Esophagus muscularis mucosa (tissue), 4 donors: ENCODE data around the gene OBP2B. TPM values are rescaled to one million over a fixed set of nuclear protein-coding genes. Genes with fewer than 3 reads are reported as not detected.
"Not testable (repeated sequence)": the region's sequence is repeated elsewhere in the genome, so short reads cannot be mapped to it uniquely, and the experiment has no call there.

ENCODE experiments used
- DNase-seq: peaks from one replicate; pipeline ENCODE4 v3.0.0-alpha.2; 2017; ENCODE audit errors: extremely low spot score
- H3K27ac ChIP-seq, 4 donors: fragments of 200-600 bp; sonication (generic); replicated peaks in 1 of 4; 1 replicate in 3 of 4; 2 replicates in 1 of 4; pipeline ENCODE4 v1.5.1; 2016 to 2019; ENCODE audit warnings: mild to moderate bottlenecking in 1 of 4
- H3K27me3 ChIP-seq, 4 donors: fragments of 200-600 bp; sonication (generic); one replicate each; pipeline versions ENCODE4 v1.5.1 to v1.6.0; 2016 to 2019
- H3K36me3 ChIP-seq, 4 donors: fragments of 200-600 bp; sonication (generic); one replicate each; pipeline ENCODE4 v1.5.1; 2016 to 2019
- H3K4me1 ChIP-seq, 4 donors: fragments of 200-600 bp; sonication (generic); one replicate each; pipeline ENCODE4 v1.5.1; 2016 to 2019
- H3K4me3 ChIP-seq, 4 donors: fragments of 200-600 bp; sonication (generic); 1 replicate in 2 of 4; 2 replicates in 2 of 4; pipeline ENCODE4 v1.5.1; 2016 to 2019; ENCODE audit warnings: mild to moderate bottlenecking in 4 of 4, moderate library complexity in 1 of 4
- H3K9me3 ChIP-seq, 4 donors: fragments of 200-600 bp; sonication (generic); 1 replicate in 3 of 4; 2 replicates in 1 of 4; pipeline ENCODE4 v1.5.1; 2016 to 2019
- CTCF ChIP-seq, 3 experiments: fragments of 200-600 bp in 2 of 3; fragments of 450-650 bp in 1 of 3; sonication (generic) in 2 of 3; IDR thresholded peaks; one replicate each; pipeline ENCODE4 v1.5.1; 2017 to 2019; ENCODE audit warnings: antibody characterized with exemption in 3 of 3, mild to moderate bottlenecking in 2 of 3, moderate library complexity in 1 of 3
- EP300 ChIP-seq: sonication (generic); formaldehyde crosslinking; IDR thresholded peaks from one replicate; pipeline ENCODE4 v1.6.1; 2017; ENCODE audit warnings: antibody characterized with exemption
- POLR2A ChIP-seq: fragments of 450-650 bp; IDR thresholded peaks from one replicate; pipeline ENCODE4 v1.6.1; 2017; ENCODE audit warnings: antibody characterized with exemption, moderate library complexity, mild to moderate bottlenecking, low read depth
- POLR2AphosphoS5 ChIP-seq, 2 donors: sonication (generic); formaldehyde crosslinking; IDR thresholded peaks; one replicate each; pipeline ENCODE4 v1.6.1; 2017; ENCODE audit warnings: antibody characterized with exemption in 2 of 2
- WGBS: methylation state at CpG from one replicate; pipeline ENCODE4 v1.1.5; 2018; 5-methylcytosine and 5-hydroxymethylcytosine counted together
- intact Hi-C: fragments of 100-400 bp; cut with DNase I; formaldehyde crosslinking; loops from one replicate; pipeline ENCODE4 v1.15.1; 2023
- total RNA-seq, 4 donors: library from RNA; depleted of rRNA; stranded (reverse); fragments of >200 nt; gene quantifications; one replicate each; pipeline versions ENCODE4 v1.1.0 to v1.2.1, GENCODE V29; 2016

The OBP2B gene
- total RNA-seq, 4 donors from 2014 or later = not detected

GRCh38 chr9:133227242-133227860 is 18.3 kb upstream of the OBP2B start:
- Histone ChIP-seq H3K27ac (no peak overlapping the region), H3K4me3 (no peak overlapping the region), H3K4me1 (no peaks in the 10 kb centered on the region), H3K27me3 (peaks cover 0 to 52% (median 0%) of the 10 kb centered on the region in 4 donors), H3K36me3 (no peaks in the 10 kb centered on the region), H3K9me3 (no peaks in the 10 kb centered on the region)
- TF ChIP-seq POLR2AphosphoS5 (IDR thresholded peaks at IDR 0.05) = no peak
- TF ChIP-seq EP300 = no peak
- TF ChIP-seq CTCF (IDR thresholded peaks at IDR 0.05) = no peak
- TF ChIP-seq POLR2A = no peak
- no peak for DNase-seq
- intact Hi-C loops = no loop called here
- 91% methylated on average over 9 of the region's 11 CpGs for WGBS

GRCh38 chr9:133226219-133227171 is 17.4 kb upstream of the OBP2B start:
- H3K4me1 ChIP-seq = no peaks in the 10 kb centered on the region
- no peak overlapping the region for H3K27ac ChIP-seq
- peaks cover 0 to 56% (median 0%) of the 10 kb centered on the region in 4 donors for H3K27me3 ChIP-seq
- WGBS = 71% methylated on average over 19 of the region's 25 CpGs
- DNase-seq = no peak
- no peak overlapping the region for H3K4me3 ChIP-seq
- H3K36me3 ChIP-seq = no peaks in the 10 kb centered on the region
- no peaks in the 10 kb centered on the region for H3K9me3 ChIP-seq
- intact Hi-C loops = no loop called here
- TF ChIP-seq EP300 (no peak), POLR2A (no peak), POLR2AphosphoS5 (IDR thresholded peaks at IDR 0.05) (no peak), CTCF (IDR thresholded peaks at IDR 0.05) (no peak)

- DNase-seq = no peak
- no peaks in the 10 kb centered on the region for H3K4me1 ChIP-seq
- peaks cover 0 to 63% (median 0%) of the 10 kb centered on the region in 4 donors for H3K27me3 ChIP-seq
- no peak overlapping the region for H3K4me3 ChIP-seq
- H3K36me3 ChIP-seq = no peaks in the 10 kb centered on the region
- TF ChIP-seq POLR2A (no peak), EP300 (no peak), CTCF (IDR thresholded peaks at IDR 0.05) (no peak), POLR2AphosphoS5 (IDR thresholded peaks at IDR 0.05) (no peak)
- 74% methylated on average over 16 of the region's 38 CpGs for whole genome bisulfite sequencing
- no peak overlapping the region for H3K27ac ChIP-seq
- intact Hi-C loops = no loop called here
- H3K9me3 ChIP-seq = no peaks in the 10 kb centered on the region
Observed at GRCh38 chr9:133225171-133226011, 16.3 kb upstream of the OBP2B start.

- intact Hi-C loops = no loop called here
- H3K4me1 ChIP-seq = no peaks in the 10 kb centered on the region
- no peak overlapping the region for H3K4me3 ChIP-seq
- no peak for TF ChIP-seq CTCF (IDR thresholded peaks at IDR 0.05)
- TF ChIP-seq EP300 = no peak
- no peak for TF ChIP-seq POLR2A
- TF ChIP-seq POLR2AphosphoS5 (IDR thresholded peaks at IDR 0.05) = no peak
- no peak for DNase-seq
- H3K27me3 ChIP-seq = peaks cover 0 to 63% (median 0%) of the 10 kb centered on the region in 4 donors
- no peaks in the 10 kb centered on the region for H3K36me3 ChIP-seq
- H3K9me3 ChIP-seq = no peaks in the 10 kb centered on the region
- WGBS = 87% methylated on average over 6 of the region's 12 CpGs
- no peak overlapping the region for H3K27ac ChIP-seq
Observed at GRCh38 chr9:133224762-133225161, 15.7 kb upstream of the OBP2B start.

- intact Hi-C loops, DNase-seq, H3K36me3 ChIP-seq, H3K4me1 ChIP-seq, H3K27ac ChIP-seq, H3K9me3 ChIP-seq, H3K4me3 ChIP-seq: not testable (repeated sequence)
- peaks cover 0 to 65% (median 0%) of the 10 kb centered on the region in 4 donors for H3K27me3 ChIP-seq
- WGBS = 35% methylated on average over 12 of the region's 13 CpGs
Observed at GRCh38 chr9:133223159-133223756, 14.2 kb upstream of the OBP2B start.

GRCh38 chr9:133221994-133222393 is 12.9 kb upstream of the OBP2B start:
- DNase-seq, H3K4me3 ChIP-seq, H3K9me3 ChIP-seq, H3K27ac ChIP-seq, H3K36me3 ChIP-seq, intact Hi-C loops, H3K4me1 ChIP-seq: not testable (repeated sequence)
- WGBS = 76% methylated on average over 11 of the region's 12 CpGs
- H3K27me3 ChIP-seq = peaks cover 0 to 56% (median 0%) of the 10 kb centered on the region in 4 donors
